Hepatocyte (in vitro differentiated cells): Measurements from ENCODE around the gene PRR14L.

Experiments used
- EZH2 ChIP-seq: fragments of 200-600 bp; sonication (generic); IDR thresholded peaks from 2 replicates; pipeline ENCODE4 v1.6.1; 2016; ENCODE audit warnings: antibody characterized with exemption, mild to moderate bottlenecking, borderline replicate concordance
- TF ChIP-seq, protein P1 (sequence below): fragments of 200-600 bp; sonication (generic); IDR thresholded peaks from 2 replicates; pipeline ENCODE4 v1.5.1; 2016; ENCODE audit warnings: antibody characterized with exemption, mild to moderate bottlenecking; ENCODE audit not compliant: poor library complexity

DNA sequence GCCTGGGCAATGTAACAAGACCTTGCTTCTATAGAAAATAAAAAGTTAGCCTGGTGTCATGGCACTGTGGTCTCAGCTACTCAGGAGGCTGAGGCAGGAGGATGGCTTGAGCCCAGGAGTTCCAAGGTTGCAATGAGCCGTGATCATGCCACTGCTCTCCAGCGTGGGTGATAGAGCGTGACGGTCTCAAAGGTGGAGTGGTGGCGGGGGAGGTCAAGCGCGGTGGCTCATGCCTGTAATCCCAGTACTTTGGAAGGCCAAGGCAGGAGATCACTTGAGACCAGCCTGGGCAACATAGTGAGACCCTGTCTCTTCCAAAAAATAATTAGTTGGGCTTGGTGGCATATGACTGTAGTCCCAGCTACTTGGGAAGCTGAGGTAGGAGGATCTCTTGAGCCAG, 71.2 kb downstream of the PRR14L start:
- TF ChIP-seq EZH2 = no peak
- TF ChIP-seq, protein P1, sequence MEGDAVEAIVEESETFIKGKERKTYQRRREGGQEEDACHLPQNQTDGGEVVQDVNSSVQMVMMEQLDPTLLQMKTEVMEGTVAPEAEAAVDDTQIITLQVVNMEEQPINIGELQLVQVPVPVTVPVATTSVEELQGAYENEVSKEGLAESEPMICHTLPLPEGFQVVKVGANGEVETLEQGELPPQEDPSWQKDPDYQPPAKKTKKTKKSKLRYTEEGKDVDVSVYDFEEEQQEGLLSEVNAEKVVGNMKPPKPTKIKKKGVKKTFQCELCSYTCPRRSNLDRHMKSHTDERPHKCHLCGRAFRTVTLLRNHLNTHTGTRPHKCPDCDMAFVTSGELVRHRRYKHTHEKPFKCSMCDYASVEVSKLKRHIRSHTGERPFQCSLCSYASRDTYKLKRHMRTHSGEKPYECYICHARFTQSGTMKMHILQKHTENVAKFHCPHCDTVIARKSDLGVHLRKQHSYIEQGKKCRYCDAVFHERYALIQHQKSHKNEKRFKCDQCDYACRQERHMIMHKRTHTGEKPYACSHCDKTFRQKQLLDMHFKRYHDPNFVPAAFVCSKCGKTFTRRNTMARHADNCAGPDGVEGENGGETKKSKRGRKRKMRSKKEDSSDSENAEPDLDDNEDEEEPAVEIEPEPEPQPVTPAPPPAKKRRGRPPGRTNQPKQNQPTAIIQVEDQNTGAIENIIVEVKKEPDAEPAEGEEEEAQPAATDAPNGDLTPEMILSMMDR = no peak
